NCI-H2107 treated with DMSO at 0.1 percent for 48 hours (cell line): ENCODE results near the gene PROX1.

Experiments used
- DNase-seq: peaks from one replicate; lab custom pipeline; 2025; ENCODE audit not compliant: unreplicated experiment; lab: John Stamatoyannopoulos, UW

PROX1 gene

GRCh38 chr1:213997038-213997771 is 9.4 kb downstream of the PROX1 start:
- DNase-seq: no peak

DNA sequence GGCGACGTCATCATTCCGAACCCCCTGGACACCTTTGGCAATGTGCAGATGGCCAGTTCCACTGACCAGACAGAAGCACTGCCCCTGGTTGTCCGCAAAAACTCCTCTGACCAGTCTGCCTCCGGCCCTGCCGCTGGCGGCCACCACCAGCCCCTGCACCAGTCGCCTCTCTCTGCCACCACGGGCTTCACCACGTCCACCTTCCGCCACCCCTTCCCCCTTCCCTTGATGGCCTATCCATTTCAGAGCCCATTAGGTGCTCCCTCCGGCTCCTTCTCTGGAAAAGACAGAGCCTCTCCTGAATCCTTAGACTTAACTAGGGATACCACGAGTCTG is 10.0 kb downstream of the PROX1 start:
- no peak for DNase-seq

- DNase-seq: peak; percentile 89
Observed at GRCh38 chr1:213998785-213999184, 11.0 kb downstream of the PROX1 start.

DNA sequence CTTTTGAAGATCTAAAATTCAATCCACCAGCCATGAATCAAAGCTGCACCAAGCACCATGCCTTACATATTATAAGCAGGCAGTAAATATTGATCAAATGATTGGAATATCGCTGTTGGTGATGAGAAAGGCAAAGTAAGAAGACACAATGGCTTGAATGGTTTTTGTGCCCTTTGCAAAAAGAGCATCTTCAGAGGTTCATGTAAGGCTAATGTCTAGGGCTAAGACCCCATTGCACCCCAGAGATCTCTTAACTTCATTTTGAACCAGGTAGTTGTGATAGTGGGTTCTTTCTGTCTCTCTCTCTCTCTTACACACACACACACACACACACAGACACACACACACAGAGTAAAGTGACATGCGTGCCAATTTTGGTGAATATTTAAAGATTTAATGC is 12.0 kb downstream of the PROX1 start:
- DNase-seq: no peak

DNA sequence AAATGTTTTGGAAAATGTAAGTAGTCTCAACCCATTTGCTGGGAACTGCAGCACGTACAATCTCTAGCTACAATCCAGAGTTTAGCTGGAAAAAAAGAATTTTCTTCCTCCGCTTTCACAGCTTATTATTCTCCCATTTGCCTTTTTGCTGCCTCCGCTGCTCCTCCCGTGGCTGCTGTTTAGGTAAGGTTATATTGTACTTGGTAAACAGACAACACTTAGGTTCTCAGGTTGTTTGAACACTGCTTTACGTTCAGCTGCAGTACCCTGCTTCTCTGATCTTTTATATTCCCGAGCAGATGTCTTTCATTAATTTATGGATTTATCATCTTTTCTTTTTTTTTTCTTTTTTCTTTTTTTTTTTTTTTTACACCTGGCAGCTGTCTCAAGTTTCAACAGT is 14.3 kb downstream of the PROX1 start:
- DNase-seq: peak; percentile 99

- peak; percentile 99 for DNase-seq
Observed at GRCh38 chr1:214002472-214002871, 14.7 kb downstream of the PROX1 start.

DNA sequence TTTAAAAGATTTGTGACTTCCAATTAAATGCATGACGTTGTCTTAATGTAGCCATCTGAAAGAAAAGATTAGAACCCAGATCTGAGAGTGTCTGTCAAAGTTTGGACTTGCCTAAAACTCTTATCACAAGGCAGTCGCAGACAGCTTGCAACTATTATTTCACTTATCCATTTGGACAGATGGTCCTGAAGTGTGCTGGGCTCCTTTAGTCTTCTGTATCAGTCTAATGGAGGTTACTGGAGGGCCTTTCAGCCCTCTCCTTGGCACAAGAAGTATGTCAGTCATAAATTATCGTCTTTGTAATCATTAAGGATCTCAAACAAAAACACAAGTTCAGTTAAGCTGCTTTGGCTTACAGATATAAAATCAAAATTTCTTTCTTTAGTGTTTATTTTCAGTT is 15.5 kb downstream of the PROX1 start:
- DNase-seq: no peak

- DNase-seq: peak; percentile 81
Observed at GRCh38 chr1:214004014-214004413, 16.2 kb downstream of the PROX1 start.

DNA sequence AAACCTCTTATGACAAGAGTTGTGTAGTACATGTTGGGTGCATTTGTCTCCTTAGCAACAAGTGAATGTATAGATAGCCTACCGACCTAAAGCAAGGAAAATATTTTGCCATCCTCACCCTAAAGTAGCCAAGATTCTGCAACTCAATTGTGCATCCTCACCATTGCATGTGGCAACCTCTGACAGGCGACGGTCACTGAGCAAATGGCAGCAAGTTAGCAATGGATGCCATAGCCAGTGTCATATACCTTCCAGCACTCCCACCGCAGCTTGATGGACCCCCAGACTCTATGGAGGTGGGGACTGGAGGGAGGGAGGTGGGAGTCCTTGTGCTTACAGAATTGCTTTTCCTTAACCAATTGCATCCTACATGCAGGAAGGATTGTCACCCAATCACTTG is 17.0 kb downstream of the PROX1 start:
- no peak for DNase-seq

GRCh38 chr1:214005708-214006107 is 17.9 kb downstream of the PROX1 start:
- no peak for DNase-seq

- no peak for DNase-seq
Observed at GRCh38 chr1:214006845-214007244, 19.1 kb downstream of the PROX1 start.

DNA sequence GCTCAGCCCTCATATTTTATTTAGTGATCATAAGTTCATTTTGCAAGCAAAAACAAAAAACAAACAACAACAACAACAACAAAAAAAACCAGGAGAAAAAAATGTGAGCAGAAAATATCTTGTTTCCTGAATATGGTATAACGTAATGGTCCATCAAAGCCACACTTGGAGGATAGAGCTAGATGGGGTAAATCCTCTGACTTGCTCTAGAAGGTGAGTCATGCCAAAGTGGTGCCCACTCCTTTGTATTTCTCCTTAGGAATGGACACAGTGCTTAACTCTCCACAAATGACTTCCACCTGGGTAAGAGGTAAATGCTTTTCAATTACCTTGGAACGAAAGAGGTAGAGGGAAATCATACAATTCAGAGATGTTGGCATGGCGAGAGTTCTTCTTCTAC is 20.6 kb downstream of the PROX1 start:
- no peak for DNase-seq

- DNase-seq: no peak
Observed at GRCh38 chr1:214008791-214009422, 21.1 kb downstream of the PROX1 start.

- DNase-seq: no peak
Observed at GRCh38 chr1:214009423-214010196, 21.8 kb downstream of the PROX1 start.

DNA sequence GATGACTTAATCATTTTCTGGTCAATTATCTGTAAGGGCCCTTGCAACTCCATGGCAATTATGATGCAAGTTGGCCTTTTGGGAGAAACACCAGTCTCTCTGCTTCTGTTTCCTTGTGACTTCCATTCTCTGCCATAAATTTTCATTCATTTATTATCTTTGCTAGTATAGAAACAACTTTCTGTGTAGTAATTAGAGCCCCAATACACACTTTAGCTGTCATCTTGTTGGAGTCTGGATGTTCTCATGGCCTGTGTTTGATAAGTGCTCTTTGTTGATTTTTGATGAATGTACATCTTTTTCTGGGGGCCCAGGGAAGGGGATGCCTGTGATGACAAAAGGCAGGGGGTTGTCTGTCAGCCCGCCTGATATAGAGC is 22.4 kb downstream of the PROX1 start:
- no peak for DNase-seq

GRCh38 chr1:214010717-214011116 is 22.9 kb downstream of the PROX1 start:
- no peak for DNase-seq

DNA sequence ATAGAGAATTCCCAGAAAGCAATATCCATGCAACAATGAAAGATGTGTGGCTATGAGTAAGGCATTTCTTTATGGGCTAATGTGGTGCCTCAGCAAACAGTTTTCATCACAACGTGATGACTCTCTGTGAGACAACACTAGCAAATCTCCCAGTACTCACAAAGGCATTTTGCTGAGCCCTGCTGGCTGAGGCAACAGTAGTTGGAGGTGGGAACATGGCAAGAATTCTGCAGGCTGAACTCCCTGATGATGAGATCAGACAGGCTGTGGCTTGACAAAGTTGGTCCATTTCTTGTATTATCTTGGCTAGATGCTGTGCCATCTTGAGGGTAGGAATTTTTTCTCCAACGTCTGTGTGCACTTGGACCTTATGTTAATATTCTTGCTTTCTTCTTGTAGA is 24.6 kb downstream of the PROX1 start:
- DNase-seq: no peak

- no peak for DNase-seq
Observed at GRCh38 chr1:214013614-214014377, 26.0 kb downstream of the PROX1 start.

DNA sequence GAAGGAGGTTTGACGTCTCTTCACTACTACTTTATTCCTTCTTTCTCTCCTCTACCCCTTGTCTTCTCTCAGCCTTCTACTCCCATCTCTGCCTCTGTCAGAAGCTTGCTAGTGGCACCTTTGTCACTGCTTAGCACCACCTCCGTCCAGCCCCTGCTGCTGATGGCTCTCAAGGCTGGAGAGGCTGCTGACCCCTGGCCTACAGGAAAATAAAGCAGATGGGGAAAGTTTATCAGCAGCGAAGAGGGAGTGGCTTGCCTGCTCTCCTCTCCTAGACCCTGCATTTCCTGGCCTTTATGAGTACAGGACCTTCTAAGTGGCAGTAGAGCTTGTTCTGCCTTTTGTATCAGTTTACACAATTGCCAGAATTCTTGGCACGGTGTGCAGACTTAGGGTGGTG is 27.0 kb downstream of the PROX1 start:
- no peak for DNase-seq

- DNase-seq: no peak
Observed at GRCh38 chr1:214017191-214017982, 29.6 kb downstream of the PROX1 start.
